ENCODE measurements around the gene FNDC7. TPM values are rescaled to one million over a fixed set of nuclear protein-coding genes. Genes with fewer than 3 reads are reported as not detected.

Gene FNDC7
- total and polyA plus RNA-seq, 9 of the 15 experiments (the other 6 are each of a cell fraction or from before 2014, with no cell fraction given) = not detected

- TF ChIP-seq SNIP1 (IDR thresholded peaks at IDR 0.05; ENCODE audit: low read depth) (no peak), MAFK (IDR thresholded peaks at IDR 0.05; ENCODE audit: low read length) (no peak), ARID1B (IDR thresholded peaks at IDR 0.05) (0 out of 2 replicates have a peak, but pooled peaks have one; percentile 13), ZNF644 (tag; IDR thresholded peaks at IDR 0.05; ENCODE audit: low read depth) (no peak), FOXK2 (conservative IDR thresholded peaks at IDR 0.05 in 1 of 2, IDR thresholded peaks at IDR 0.05 in 1 of 2; ENCODE audit: low read depth in 2 of 2) (no peak), HDAC1 (IDR thresholded peaks at IDR 0.05) (peak; percentile 30 to 44; a peak in 1 of 4 replicates), ZNF212 (CRISPR knock-in tag; IDR thresholded peaks at IDR 0.05) (no peak), RB1 (IDR thresholded peaks at IDR 0.05; ENCODE audit: low read depth) (no peak), E2F1 (CRISPR knock-in tag; IDR thresholded peaks at IDR 0.05) (no peak), ZNF778 (CRISPR knock-in tag; IDR thresholded peaks at IDR 0.05) (no peak), OTX1 (CRISPR knock-in tag; IDR thresholded peaks at IDR 0.05) (no peak; the same call in 1 of the 2 replicates), EHMT2 (IDR thresholded peaks at IDR 0.05) (0 out of 2 replicates have a peak, but pooled peaks have one; percentile 35), THAP12 (CRISPR knock-in tag; IDR thresholded peaks at IDR 0.05) (no peak), SAP30 (IDR thresholded peaks at IDR 0.05; ENCODE audit: borderline replicate concordance, insufficient read depth, low read depth, low read length, poor library complexity, severe bottlenecking) (no peak), PTRF (tag; IDR thresholded peaks at IDR 0.05) (no peak), THRB (CRISPR knock-in tag; conservative IDR thresholded peaks at IDR 0.05) (peak; percentile 88; the same call in 1 of the 2 replicates), BCOR (IDR thresholded peaks at IDR 0.05) (0 out of 2 replicates have a peak, but pooled peaks have one; percentile 13), HMG20A (CRISPR knock-in tag; conservative IDR thresholded peaks at IDR 0.05) (no peak), SUPT5H (IDR thresholded peaks at IDR 0.05) (peak; percentile 79), ZNF589 (CRISPR knock-in tag; IDR thresholded peaks at IDR 0.05; ENCODE audit: low read depth) (no peak), ATF7 (IDR thresholded peaks at IDR 0.05) (no peak), MYBL2 (IDR thresholded peaks at IDR 0.05; ENCODE audit: low read depth) (no peak), MYBL2 (CRISPR knock-in tag; IDR thresholded peaks at IDR 0.05; ENCODE audit: borderline replicate concordance) (no peak), SETDB1 (IDR thresholded peaks at IDR 0.05; ENCODE audit: low read length) (no peak)
Observed at GRCh38 chr1:108699375-108700332, 13.1 kb upstream of the FNDC7 start (continued).
